Stimulated activated CD8-positive, alpha-beta memory T cell treated with anti-CD3 and anti-CD28 coated beads, Interleukin-4, amount 100 ng/mL, for 1 hour (primary cell): ENCODE data around the gene DCLK1.

Experiments
- DNase-seq, 2 donors: peaks; one replicate each; pipeline ENCODE4 v3.0.0-alpha.2; 2020; ENCODE audit warnings: low read depth in 2 of 2, low spot score in 1 of 2

The DCLK1 gene

GRCh38 chr13:35720290-35720689 is 410.9 kb downstream of the DCLK1 start:
- no peak for DNase-seq
